ENCODE measurements around the gene NUDCD2. TPM values are rescaled to one million over a fixed set of nuclear protein-coding genes. Genes with fewer than 3 reads are reported as not detected.

NUDCD2 gene
- polyA plus RNA-seq, 1 of the 3 experiments (the other 2 are of a cell fraction): 7.8 TPM

GRCh38 chr5:163408311-163408923, 51.5 kb downstream of the NUDCD2 start (continued):
- no peak for TF ChIP-seq ZBTB33 (IDR thresholded peaks at IDR 0.05; ENCODE audit: borderline replicate concordance, low read depth)
- TF ChIP-seq NFIC (IDR thresholded peaks at IDR 0.05; ENCODE audit: borderline replicate concordance): no peak
- TF ChIP-seq CTCF (IDR thresholded peaks at IDR 0.05): peak; percentile 97
- TF ChIP-seq RFX5 (IDR thresholded peaks at IDR 0.05; ENCODE audit: low read length): peak; percentile 30; the same call in 1 of the 2 replicates
- TF ChIP-seq FOXM1 (IDR thresholded peaks at IDR 0.05; ENCODE audit: low read depth): no peak
- TF ChIP-seq IRF3 (IDR thresholded peaks at IDR 0.05; ENCODE audit: low read depth, low read length): no peak
- no peak for TF ChIP-seq GABPA (IDR thresholded peaks at IDR 0.05; ENCODE audit: low read depth)
- no peak for TF ChIP-seq CHD2 (IDR thresholded peaks at IDR 0.05; ENCODE audit: low read length, partially characterized antibody)
- no peak for TF ChIP-seq TAF1 (IDR thresholded peaks at IDR 0.05; ENCODE audit: borderline replicate concordance, low read depth, low read length)
- TF ChIP-seq POLR2AphosphoS5 (IDR thresholded peaks at IDR 0.05; ENCODE audit: low read depth, low read length): no peak
- TF ChIP-seq NRF1 (IDR thresholded peaks at IDR 0.05; ENCODE audit: low read depth, low read length): no peak
- no peak for TF ChIP-seq GATA2 (CRISPR knock-in tag; IDR thresholded peaks at IDR 0.05)
- TF ChIP-seq USF2 (IDR thresholded peaks at IDR 0.05; ENCODE audit: borderline replicate concordance, low read depth, low read length): no peak
- no peak for TF ChIP-seq REST (IDR thresholded peaks at IDR 0.05; ENCODE audit: low read depth, low read length)
- no peak for TF ChIP-seq ELF1 (IDR thresholded peaks at IDR 0.05)
- no peak for TF ChIP-seq EP300 (IDR thresholded peaks at IDR 0.05; ENCODE audit: borderline replicate concordance in 1 of 2, low read depth in 1 of 2, low read length in 1 of 2)
